ENCODE data around the gene PRICKLE2.
A peak's percentile ranks its signal among the peaks of the same experiment; 100 is the strongest.

PRICKLE2 gene

GRCh38 chr3:64267721-64268604 is 42.7 kb upstream of the PRICKLE2 start:
- TF ChIP-seq CTCF (IDR thresholded peaks at IDR 0.05) (no peak), ZFX (IDR thresholded peaks at IDR 0.05; ENCODE audit: borderline replicate concordance) (no peak)
- peak overlapping the region; percentile 87 for H3K27ac ChIP-seq

DNA sequence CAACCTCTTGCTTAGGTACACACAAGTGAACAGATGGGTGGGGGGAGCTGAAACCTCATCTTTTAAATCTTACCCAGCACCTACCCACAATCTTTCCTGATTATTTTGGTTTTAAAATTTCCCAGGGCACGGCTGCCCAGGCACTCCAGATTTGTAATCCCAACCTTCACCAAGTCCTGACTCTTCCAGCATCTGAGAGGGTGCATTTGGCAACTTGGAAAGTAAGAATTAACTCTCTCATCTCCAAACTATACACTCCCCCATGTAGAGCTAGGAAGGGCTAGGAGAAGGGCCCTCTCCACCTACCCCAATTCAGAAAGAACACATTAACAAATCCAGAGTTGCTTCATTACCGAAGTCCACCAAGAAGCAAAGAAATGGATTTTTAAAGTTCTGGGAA is 41.7 kb upstream of the PRICKLE2 start:
- TF ChIP-seq ZFX (IDR thresholded peaks at IDR 0.05; ENCODE audit: borderline replicate concordance) (no peak), CTCF (IDR thresholded peaks at IDR 0.05) (no peak)
- peak overlapping the region; percentile 87 for H3K27ac ChIP-seq

- TF ChIP-seq ZFX (IDR thresholded peaks at IDR 0.05; ENCODE audit: borderline replicate concordance) (no peak), CTCF (IDR thresholded peaks at IDR 0.05) (no peak)
- H3K27ac ChIP-seq, result peak overlapping the region; percentile 87
These were observed 41.0 kb upstream of the PRICKLE2 start for GRCh38 chr3:64266065-64266931.

GRCh38 chr3:64265646-64266045 is 40.4 kb upstream of the PRICKLE2 start:
- H3K27ac ChIP-seq, result peak overlapping the region; percentile 87; the same call in 1 of the 2 replicates
- no peak for TF ChIP-seq CTCF (IDR thresholded peaks at IDR 0.05)
- no peak for TF ChIP-seq ZFX (IDR thresholded peaks at IDR 0.05; ENCODE audit: borderline replicate concordance)

- TF ChIP-seq ZFX (IDR thresholded peaks at IDR 0.05; ENCODE audit: borderline replicate concordance) (no peak), CTCF (IDR thresholded peaks at IDR 0.05) (no peak)
- peak overlapping the region; percentile 62 for H3K27ac ChIP-seq
These were observed 39.3 kb upstream of the PRICKLE2 start for GRCh38 chr3:64264501-64265109.

DNA sequence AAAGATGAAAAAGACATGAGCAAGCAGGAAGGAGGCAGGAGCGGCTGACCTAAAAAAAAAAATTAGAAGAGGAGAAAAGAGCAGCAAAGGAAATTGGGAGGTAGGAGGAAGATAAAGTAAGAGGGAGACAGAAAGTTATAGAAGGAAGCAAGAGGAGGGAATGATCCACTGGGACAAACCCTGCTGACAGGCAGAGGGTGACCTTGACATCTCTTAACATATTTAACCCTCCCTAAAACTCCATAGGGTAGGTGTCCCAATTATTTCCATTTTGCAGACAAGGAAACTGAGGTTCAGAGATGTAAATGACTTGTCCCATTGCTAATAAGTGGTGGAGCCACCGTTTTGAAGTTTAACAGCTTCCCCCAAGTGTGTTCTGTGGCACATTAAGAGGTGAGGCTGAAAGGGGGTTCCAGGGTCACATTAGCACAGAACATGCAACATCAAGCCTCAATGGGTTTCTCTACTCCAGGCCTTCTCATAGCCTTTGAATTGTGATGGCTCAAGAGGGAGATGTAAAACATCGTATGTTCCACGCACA is 37.4 kb upstream of the PRICKLE2 start:
- peak; percentile 33; the same call in 1 of the 2 replicates for TF ChIP-seq CTCF (IDR thresholded peaks at IDR 0.05)
- TF ChIP-seq ZFX (IDR thresholded peaks at IDR 0.05; ENCODE audit: borderline replicate concordance), result no peak
- no peak overlapping the region for H3K27ac ChIP-seq
